GM19351 (cell line): Measurements from ENCODE around the gene ANKRD13D.

Experiments
- ATAC-seq: cut with Tn5 transposase; IDR thresholded peaks from one replicate; pipeline ENCODE4 v1.9.1; 2021; ENCODE audit warnings: mild to moderate bottlenecking, moderate library complexity; ENCODE audit not compliant: unreplicated experiment

Gene ANKRD13D

GRCh38 chr11:67302571-67303131 lies 13.5 kb downstream of the ANKRD13D start:
- no peak for ATAC-seq

- no peak for ATAC-seq
Measured at GRCh38 chr11:67303132-67303834, 14.2 kb downstream of the ANKRD13D start, which contains the start of gene SSH3. Gene SSH3, plus strand, starts transcription at chr11:67303530. Its CDS starts 96 bp downstream, at chr11:67303626.

- ATAC-seq = no peak
Measured at GRCh38 chr11:67303835-67304411, 14.8 kb downstream of the ANKRD13D start.

- ATAC-seq = no peak
Measured at GRCh38 chr11:67304511-67305113, 15.5 kb downstream of the ANKRD13D start.

- ATAC-seq = no peak
Measured at GRCh38 chr11:67306769-67307544, 17.9 kb downstream of the ANKRD13D start.

GRCh38 chr11:67307545-67308001 lies 18.5 kb downstream of the ANKRD13D start:
- no peak for ATAC-seq

- no peak for ATAC-seq
Measured at GRCh38 chr11:67308031-67308866, 19.1 kb downstream of the ANKRD13D start.

- ATAC-seq = no peak
Measured at GRCh38 chr11:67309166-67309565, 20.1 kb downstream of the ANKRD13D start.

GRCh38 chr11:67309661-67310061 lies 20.6 kb downstream of the ANKRD13D start:
- no peak for ATAC-seq

GRCh38 chr11:67310246-67311050 lies 21.3 kb downstream of the ANKRD13D start:
- ATAC-seq = no peak

GRCh38 chr11:67311051-67311555 lies 22.0 kb downstream of the ANKRD13D start:
- no peak for ATAC-seq

- no peak for ATAC-seq
Measured at GRCh38 chr11:67311556-67312082, 22.5 kb downstream of the ANKRD13D start.

GRCh38 chr11:67312187-67313021 lies 23.3 kb downstream of the ANKRD13D start:
- ATAC-seq = no peak

GRCh38 chr11:67313125-67313890 lies 24.2 kb downstream of the ANKRD13D start:
- no peak for ATAC-seq

GRCh38 chr11:67314218-67314617 lies 25.1 kb downstream of the ANKRD13D start:
- no peak for ATAC-seq

- no peak for ATAC-seq
Measured at GRCh38 chr11:67315325-67315909, 26.3 kb downstream of the ANKRD13D start.

- no peak for ATAC-seq
Measured at GRCh38 chr11:67316882-67317204, 27.7 kb downstream of the ANKRD13D start.
